Activated effector memory CD4-positive, alpha-beta T cell treated with anti-CD3 and anti-CD28 coated beads, Interleukin-2, amount 50 U/mL, for 16 hours (primary cell): ENCODE data around the gene PIWIL4.

Experiments
- DNase-seq: peaks from one replicate; pipeline ENCODE4 v3.0.0-alpha.2; 2020

Gene PIWIL4

DNA sequence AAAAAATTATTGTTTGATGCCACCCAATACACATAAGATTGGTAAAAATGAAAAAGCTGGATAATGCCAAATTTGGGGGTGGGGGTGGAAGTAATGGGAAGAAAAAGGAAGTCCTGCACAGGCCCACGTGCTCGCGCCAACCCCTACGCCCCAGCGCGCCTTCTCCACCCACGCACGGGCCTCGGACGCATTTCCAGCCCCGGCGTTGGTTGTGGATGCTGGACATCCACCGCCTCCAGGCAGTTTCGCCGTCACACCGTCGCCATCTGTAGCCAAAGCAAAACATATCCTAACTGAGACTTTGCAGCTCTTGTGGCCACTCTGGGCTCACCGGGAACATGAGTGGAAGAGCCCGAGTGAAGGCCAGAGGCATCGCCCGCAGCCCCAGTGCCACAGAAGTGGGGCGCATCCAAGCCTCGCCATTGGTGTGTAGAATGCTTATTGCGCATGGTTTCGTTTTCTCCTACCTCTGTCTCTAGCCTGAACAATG lies at the start of gene PIWIL4:
PIWIL4 (plus strand) TSS at position 188 of the 490 bp plus-strand sequence; CDS start at position 339, 151 bp downstream.
- no peak for DNase-seq

DNA sequence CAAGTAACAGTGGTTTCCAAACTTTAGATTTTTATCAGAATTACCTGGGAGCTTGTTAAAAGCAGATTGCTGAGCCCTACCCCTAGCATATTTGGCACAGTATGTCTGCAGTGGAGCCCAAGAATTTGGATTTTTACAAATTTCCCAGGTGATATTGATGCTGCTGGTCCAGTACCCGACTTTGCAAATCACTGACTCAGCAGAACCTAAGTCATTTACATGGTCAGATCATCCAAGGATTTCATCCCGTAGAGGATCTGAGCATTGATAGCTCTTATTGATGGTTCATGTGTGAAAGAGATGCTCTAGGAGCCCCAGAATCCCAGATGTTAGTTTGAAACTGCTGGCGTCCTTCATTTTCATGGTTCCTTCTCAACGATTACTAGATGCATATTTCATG lies 48.9 kb upstream of the PIWIL4 start:
- DNase-seq, result no peak

DNA sequence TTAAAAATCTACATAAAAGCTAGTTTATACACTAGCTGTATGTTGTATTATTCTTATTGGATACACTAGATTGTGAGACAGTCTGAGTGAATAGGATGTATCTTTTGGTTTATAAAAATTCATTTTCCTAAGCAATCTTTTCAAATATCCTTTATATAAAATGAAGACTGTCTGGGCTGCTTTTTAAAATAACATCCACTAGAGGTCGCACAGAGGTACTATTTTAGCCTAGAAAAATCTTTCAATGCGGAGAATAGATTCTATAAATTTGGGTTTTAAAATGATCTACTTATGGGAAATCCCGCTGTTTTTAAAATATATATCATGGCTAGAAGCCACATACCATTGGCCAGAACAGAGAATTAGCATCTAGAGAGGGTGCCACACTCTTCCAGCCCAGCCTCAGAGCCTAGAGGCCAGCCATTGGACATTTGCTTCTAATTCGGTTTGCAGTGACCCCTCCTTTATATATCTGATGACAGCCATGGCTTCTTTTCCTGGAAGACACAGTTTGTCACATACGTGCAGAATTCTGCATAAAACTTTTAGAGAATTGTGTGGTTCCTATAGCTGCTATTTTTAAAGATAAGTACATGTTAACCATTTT lies 47.6 kb upstream of the PIWIL4 start:
- no peak for DNase-seq

DNA sequence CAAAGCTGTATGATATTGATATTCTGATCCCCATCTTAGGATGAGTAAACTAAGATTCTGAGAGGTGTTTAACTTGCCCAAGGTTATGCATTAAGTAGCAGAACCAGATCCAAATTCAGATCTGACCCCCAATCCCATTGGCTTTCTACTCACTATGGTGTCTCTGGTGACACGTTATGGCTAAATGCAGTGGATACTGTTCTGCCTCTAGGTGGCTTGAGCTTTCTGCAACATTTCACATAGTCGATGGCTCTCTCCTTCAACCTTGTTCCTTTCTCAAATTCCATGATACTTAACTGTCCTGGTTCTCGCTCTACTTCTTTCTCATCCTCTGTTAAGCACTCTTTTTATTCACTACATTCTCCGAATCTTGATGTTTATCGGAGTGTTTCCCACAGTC lies 45.5 kb upstream of the PIWIL4 start:
- DNase-seq, result no peak

DNA sequence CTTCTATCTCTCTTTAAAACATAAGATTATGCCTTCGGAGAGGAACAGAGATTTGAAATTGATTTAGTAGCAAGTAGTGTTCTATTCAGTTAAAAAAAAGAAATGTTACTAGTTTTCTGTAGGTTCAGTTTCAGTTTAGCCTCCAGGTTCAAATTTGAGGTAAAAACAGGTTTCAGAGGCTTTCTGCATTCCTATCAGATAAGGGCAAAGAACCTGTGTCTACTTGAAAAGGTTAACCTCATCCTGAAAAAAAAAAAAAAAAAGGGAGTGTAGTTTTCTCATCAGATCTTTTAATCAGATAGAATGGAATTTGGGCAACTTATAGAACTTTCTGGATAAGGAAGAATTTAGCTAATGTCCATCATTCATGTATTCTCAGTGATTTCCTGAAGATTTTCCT lies 42.8 kb upstream of the PIWIL4 start:
- DNase-seq, result no peak

DNA sequence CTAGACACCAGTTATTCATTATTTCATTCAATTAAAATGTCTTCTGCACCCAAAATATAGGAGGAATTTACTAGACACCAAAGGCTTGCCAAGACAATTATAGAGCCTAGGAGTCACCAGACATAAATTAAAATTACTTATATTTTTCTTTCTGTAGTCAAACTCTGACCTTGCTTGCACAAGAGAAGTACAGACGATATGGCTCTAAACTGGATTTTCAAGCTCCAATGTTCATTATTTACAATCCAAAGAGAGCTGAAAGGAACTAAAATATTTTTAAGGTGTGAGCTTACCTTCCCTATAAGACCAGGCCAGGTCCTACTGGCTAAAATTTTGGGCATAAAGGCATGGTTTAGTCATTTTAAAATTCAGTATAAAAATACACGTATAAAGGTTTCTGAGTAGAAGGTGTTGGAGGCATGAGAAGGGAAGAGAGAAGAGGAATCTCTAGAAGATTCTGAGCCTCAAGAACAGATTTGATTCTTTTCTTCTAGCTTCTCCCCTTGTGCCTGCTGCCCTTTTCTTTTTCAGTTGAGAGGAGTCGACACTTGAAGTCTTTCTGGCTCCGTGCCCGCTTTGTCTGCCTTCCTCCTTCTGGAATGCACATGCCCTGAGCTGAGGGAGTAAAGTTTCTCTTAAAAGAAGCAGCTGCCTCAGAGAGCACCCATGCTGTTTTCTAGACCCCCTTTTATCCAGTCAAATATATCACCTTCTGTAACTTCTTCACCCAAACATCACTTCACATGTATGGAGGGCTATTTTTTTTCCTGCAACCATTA lies 41.4 kb upstream of the PIWIL4 start:
- no peak for DNase-seq

DNA sequence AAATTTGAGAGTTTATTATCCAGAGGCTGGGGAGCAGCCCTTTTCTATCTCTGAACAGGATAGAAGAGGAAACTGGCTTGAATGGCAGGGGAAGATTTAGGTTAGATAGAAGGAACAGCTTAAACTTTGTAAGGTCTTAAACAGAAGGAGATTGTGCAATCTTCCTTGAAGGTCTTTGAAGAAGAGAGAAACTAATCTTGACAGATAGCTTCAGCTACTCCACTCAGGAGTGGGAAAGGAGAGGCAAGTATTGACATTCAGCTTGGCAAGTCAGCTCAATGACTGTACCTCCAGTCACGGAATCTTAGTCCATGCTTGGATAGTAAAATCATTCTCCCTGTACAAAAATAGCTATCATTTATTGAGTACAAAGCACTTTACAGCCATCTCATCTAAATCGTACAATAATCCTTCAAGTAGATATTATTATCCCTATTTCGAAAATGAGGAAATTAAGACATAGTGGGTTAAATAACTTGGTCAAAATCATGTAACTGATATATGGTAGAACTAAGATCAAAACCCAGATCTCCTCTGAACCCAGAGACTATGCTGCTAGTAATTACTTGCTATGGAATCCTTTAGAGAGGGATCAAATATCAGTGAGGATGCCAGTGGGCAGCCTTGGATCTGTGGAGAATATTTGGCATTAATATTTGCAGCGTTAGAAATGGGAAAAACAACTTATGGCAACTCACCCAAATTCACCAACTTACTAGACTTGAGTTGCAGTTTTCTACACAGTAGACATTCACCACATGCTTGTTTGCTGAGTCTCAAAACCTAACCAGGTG lies 40.3 kb upstream of the PIWIL4 start:
- no peak for DNase-seq

DNA sequence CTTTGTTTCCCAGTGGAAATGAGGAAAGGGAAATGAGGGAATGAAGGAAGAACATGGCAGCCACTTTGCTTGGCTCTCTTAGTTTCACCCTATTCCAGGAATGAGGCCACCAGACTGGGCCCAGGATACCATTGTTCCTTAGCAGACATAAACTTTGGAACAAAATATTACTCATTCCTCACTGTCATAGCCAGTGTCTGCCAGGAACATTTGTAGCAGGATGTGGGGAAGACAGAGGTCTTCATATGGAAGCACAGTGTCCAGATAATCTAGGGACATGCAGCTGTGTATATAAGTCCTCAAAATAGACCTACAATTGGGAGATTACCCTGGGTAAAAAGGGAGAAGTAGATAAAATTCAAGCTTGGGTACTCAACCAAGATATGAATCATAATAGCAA lies 38.6 kb upstream of the PIWIL4 start:
- no peak for DNase-seq

DNA sequence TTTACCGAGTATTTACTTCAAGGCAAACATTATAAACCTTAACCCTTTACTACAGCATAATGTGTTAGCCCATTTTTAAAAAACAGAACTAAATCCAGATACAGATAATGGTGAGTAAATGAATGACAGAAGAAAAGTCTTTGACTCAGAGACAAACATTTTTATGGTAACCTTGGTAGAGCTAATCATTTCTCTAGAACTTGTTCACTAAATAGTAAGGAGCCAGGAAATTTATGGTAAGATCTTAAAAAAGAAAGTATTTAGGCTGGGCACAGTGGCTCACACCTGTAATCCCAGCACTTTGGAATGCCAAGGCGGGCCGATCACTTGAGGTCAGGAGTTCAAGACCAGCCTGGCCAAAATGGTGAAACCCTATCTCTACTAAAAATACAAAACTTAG lies 35.0 kb upstream of the PIWIL4 start:
- no peak for DNase-seq

DNA sequence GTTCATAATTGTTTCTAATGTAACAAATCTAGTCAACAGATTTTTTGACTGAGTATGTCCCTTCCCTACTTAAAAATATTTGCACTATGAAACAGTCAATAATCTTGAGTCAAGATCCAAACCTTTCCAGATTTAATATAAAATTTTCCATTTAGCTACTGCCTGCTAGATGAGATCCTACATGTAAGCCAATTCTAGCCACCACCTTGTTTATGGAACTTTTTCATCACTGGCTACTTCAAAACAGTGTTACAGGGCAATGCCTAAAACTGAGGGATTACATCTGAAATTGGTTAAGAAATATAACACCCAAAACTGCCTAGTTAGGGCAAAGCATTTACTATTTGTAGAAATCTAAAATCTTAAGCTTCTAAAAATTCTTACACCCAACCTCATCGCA lies 34.0 kb upstream of the PIWIL4 start:
- no peak for DNase-seq

DNA sequence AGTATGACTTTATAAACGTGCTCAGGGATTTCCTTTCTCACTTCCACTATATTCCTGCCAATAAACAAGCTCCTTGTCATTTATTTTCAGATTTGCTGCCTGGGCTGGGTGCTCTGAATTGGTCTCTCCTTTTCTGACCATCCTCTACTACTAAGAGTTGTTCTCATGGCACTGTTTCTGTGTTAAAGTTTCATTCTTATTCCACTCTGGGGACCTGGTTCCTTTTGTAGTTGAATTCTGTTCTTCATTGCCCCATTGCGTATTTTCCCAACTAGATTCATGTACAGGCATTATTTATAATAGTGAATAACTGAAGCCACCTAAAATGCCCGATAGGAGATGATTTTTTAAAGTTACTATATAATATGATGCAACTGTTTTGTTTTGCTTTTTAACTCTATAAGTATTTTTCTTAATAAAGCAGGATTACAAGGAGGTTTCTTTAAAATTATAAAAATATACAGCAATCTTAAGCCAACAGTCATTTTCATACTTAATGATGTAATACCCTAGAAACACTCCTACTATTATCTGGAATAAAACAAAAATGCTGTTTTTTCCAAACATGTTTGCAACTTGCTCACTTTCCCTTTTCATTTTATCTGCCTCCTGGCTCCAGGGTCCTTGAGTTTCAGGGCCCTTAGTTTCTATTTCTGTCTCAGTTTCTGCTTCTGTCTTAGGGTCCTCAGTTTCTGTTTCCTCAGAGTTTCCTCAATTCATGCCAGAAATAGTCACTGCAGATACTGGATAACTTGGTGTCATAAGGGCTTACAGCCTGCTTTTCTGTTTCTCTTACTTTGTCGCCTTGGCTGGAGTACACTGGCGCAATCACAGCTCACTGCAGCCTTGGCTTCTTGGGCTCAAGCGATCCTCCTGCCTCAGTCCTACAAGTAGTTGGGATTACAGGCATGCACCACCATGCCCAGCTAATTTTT lies 33.2 kb upstream of the PIWIL4 start:
- no peak for DNase-seq

DNA sequence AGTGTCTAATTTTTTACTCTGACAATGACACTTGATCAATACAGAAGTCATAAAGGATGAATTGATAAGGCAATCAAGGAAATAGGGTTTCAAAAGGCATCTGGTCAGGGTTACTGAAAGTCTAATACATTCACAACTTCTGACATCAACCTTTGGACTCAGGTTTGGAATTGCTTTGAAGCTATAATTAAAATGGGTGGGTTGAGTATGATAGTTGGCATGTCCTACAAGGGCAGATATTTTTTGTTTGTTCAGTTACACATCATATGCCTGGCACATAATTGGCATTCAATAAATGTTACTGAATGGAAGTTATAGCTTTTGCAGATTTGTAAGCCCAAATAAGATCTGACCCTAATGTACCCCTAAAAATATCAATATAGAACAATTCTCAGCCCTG lies 30.8 kb upstream of the PIWIL4 start:
- no peak for DNase-seq

DNA sequence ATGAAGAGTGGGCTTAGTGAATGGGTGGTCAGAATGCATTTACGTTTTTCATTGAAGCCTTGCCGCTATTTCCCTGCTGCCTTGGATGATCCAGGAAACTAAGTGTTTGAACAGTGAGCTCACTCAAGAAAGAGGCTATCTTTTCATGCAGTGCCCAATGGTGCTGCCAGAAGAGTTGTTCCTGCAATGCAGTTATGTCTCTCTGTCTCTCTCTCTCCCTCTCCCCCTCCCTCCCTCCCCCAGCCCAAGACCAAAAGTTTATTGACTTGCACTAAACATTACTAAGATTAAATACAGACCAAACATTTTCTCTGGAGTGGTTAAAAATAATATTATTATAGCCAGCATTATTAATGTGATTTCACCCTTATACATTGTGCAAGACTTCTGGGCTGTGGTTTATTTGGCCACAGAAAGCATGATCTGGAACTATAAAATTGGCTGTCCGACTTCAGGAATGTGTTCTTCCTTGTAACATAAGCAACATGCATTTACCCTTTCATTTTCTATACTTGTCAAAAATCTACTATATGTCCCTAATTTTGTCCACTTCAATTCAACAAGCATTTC lies 30.1 kb upstream of the PIWIL4 start:
- no peak for DNase-seq

DNA sequence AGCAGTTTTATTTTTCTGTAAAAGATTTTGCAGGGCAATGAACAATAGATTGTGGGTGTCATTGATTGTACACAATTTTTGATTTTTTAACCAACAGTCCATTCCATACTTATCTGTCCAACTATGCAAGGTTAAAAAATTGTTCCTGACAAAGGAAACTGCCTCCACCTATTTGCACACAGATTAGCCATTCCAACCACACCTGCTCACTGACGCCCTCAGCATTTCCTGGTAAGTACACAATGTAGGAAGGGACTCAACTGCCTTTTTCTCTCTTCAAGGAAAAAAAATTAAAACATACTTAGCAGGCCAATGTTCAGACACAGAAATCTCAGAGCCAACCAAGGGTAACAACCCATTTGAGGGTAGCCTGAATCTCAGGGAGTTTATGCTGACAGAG lies 27.7 kb upstream of the PIWIL4 start:
- DNase-seq, result no peak

DNA sequence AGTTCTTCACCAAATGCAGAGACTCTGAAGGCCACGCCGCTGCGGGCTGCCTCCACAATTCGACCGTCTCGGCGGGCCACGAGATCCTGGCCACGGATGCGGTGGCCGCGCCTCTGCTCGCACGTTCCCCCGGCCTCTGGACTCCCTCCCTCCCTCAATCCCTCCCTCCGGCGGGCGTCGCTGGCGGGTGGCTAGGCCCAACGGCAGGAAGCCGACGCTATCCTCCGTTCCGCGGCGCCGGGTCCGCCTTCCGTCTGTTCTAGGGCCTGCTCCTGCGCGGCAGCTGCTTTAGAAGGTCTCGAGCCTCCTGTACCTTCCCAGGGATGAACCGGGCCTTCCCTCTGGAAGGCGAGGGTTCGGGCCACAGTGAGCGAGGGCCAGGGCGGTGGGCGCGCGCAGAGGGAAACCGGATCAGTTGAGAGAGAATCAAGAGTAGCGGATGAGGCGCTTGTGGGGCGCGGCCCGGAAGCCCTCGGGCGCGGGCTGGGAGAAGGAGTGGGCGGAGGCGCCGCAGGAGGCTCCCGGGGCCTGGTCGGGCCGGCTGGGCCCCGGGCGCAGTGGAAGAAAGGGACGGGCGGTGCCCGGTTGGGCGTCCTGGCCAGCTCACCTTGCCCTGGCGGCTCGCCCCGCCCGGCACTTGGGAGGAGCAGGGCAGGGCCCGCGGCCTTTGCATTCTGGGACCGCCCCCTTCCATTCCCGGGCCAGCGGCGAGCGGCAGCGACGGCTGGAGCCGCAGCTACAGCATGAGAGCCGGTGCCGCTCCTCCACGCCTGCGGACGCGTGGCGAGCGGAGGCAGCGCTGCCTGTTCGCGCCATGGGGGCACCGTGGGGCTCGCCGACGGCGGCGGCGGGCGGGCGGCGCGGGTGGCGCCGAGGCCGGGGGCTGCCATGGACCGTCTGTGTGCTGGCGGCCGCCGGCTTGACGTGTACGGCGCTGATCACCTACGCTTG lies 23.2 kb upstream of the PIWIL4 start, which contains the start of gene FUT4:
FUT4 (plus strand) TSS at position 227 of the 951 bp plus-strand sequence; CDS start at position 440, 213 bp downstream.
- DNase-seq, result peak; percentile 90

DNA sequence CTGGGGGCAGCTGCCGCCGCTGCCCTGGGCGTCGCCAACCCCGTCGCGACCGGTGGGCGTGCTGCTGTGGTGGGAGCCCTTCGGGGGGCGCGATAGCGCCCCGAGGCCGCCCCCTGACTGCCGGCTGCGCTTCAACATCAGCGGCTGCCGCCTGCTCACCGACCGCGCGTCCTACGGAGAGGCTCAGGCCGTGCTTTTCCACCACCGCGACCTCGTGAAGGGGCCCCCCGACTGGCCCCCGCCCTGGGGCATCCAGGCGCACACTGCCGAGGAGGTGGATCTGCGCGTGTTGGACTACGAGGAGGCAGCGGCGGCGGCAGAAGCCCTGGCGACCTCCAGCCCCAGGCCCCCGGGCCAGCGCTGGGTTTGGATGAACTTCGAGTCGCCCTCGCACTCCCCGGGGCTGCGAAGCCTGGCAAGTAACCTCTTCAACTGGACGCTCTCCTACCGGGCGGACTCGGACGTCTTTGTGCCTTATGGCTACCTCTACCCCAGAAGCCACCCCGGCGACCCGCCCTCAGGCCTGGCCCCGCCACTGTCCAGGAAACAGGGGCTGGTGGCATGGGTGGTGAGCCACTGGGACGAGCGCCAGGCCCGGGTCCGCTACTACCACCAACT lies 22.4 kb upstream of the PIWIL4 start:
- peak; percentile 62 for DNase-seq

DNA sequence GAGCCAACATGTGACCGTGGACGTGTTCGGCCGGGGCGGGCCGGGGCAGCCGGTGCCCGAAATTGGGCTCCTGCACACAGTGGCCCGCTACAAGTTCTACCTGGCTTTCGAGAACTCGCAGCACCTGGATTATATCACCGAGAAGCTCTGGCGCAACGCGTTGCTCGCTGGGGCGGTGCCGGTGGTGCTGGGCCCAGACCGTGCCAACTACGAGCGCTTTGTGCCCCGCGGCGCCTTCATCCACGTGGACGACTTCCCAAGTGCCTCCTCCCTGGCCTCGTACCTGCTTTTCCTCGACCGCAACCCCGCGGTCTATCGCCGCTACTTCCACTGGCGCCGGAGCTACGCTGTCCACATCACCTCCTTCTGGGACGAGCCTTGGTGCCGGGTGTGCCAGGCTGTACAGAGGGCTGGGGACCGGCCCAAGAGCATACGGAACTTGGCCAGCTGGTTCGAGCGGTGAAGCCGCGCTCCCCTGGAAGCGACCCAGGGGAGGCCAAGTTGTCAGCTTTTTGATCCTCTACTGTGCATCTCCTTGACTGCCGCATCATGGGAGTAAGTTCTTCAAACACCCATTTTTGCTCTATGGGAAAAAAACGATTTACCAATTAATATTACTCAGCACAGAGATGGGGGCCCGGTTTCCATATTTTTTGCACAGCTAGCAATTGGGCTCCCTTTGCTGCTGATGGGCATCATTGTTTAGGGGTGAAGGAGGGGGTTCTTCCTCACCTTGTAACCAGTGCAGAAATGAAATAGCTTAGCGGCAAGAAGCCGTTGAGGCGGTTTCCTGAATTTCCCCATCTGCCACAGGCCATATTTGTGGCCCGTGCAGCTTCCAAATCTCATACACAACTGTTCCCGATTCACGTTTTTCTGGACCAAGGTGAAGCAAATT lies 21.7 kb upstream of the PIWIL4 start:
- no peak for DNase-seq

DNA sequence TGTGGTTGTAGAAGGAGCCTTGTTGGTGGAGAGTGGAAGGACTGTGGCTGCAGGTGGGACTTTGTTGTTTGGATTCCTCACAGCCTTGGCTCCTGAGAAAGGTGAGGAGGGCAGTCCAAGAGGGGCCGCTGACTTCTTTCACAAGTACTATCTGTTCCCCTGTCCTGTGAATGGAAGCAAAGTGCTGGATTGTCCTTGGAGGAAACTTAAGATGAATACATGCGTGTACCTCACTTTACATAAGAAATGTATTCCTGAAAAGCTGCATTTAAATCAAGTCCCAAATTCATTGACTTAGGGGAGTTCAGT lies 21.1 kb upstream of the PIWIL4 start:
- no peak for DNase-seq

DNA sequence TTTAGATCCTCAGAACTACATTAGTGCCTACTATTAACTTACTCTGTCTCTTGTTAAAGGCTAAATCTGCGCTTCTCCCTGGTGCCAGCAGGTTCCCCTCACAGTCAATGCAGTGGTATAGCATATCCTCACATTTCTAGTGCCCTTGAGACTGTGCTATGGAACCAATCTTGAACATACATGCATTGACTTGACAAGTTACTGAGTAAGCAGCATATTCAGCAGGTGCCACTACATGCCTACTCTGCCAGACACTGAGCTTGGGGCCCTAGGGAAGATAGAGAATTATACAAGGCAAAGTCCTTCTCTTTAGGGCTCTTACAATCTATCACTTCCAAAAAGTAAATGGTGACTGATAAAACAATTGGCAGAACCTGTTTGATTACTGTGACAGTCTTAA lies 20.3 kb upstream of the PIWIL4 start:
- DNase-seq, result no peak

DNA sequence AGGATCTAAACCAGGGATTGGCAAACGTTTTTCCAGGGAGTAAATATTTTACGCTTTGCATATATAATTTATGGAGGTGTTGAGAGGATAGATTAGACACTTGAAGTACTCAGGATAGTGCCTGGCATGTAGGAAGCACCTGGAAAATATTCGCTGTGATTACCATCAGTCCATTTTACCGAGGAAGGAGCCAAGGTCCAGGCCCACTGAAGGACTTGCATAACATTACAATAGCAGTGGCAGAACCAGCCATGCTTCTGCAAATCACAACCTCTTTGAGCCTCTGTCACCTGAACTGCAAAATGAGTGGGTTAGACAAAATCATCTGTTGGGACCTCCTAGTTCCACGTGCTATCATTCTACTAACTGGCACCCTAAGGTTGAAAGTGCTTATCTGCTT lies 18.0 kb upstream of the PIWIL4 start:
- DNase-seq, result no peak
